Measurements from ENCODE around the gene SIGLEC1.

SIGLEC1 gene

DNA sequence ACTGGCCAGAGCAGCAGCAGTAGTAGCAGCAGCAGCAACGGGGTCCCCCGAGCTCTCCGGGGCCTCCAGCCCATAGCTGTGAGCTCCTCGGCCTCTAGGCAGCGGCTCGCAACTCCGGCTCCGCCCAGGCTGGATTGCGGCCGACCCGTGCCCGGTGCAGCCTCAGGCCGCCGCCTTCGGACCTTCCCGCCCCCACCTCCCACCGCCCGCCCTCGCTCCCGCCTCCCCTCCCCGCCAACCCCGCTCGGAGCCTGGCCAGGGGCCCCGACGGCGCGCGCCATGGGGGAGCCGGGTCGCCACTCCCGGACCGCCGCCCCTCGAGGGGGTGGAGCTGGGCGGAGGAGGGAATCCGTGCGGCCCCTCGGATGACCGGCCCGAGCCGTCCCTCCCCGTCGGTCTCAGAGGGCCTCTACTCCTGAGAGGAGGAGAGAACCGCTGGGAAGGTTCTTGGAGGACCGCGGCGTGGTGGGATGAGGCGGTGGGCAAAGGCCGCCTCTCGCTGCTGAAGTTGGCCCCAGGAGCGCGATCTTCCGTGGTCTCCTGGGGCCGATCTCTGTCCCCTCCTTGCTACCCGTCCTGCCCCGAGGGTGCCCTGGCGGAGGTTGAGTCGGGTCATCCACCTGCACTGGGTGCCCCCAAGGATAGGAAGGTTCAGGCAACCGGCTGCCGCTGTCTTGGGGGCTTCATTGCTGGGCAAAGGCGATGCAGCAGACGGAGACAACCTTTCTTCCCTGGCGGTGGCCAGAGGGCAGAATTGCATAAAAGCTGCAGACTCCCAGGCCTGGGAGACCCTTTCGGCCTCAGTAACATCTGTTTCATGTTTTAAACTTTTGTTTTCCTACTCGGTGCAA lies 30.2 kb downstream of the SIGLEC1 start, which contains the start of gene ADAM33:
ADAM33 (minus strand) TSS at position 80 of the 851 bp plus-strand sequence; CDS start at position 74, 6 bp downstream.
- DNase-seq (ENCODE audit: low read depth), result no peak
- H3K4me3 ChIP-seq (ENCODE audit: low read depth, low read length), result no peak within 1 kb of the TSS
- TF ChIP-seq, protein P1, sequence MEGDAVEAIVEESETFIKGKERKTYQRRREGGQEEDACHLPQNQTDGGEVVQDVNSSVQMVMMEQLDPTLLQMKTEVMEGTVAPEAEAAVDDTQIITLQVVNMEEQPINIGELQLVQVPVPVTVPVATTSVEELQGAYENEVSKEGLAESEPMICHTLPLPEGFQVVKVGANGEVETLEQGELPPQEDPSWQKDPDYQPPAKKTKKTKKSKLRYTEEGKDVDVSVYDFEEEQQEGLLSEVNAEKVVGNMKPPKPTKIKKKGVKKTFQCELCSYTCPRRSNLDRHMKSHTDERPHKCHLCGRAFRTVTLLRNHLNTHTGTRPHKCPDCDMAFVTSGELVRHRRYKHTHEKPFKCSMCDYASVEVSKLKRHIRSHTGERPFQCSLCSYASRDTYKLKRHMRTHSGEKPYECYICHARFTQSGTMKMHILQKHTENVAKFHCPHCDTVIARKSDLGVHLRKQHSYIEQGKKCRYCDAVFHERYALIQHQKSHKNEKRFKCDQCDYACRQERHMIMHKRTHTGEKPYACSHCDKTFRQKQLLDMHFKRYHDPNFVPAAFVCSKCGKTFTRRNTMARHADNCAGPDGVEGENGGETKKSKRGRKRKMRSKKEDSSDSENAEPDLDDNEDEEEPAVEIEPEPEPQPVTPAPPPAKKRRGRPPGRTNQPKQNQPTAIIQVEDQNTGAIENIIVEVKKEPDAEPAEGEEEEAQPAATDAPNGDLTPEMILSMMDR (IDR thresholded peaks at IDR 0.05; ENCODE audit: insufficient read depth, low read depth, low read length, missing control alignments), result no peak

DNA sequence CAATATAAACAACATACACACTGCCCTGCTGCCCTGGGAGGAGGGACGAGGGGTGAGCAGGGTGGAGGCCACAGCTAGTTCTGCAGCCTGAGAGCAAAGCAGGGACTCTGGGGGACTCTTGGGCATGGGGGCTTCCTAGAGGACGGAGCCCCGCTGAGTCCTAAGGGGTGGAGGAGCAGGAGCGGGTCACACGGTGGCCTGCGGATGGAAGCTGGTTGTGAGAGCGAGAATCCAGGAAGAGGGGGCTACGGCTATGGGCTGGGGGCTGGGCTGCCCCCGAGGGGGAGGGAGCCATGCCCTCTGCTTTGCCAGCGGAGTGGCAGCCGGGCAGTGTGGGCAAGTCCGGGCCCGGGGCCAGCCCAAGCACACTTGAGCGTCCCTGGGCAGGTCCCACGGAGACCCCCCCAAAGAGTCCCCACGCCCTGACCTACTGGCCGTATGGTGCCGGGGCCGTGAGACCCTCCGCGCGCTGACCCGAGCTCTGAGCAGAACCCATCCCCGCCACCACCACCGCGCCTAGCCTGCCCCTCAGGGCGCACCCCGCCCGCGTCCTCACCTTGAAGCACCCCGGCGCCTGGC lies 31.0 kb downstream of the SIGLEC1 start:
- no peak for DNase-seq (ENCODE audit: low read depth)
- no peak overlapping the region for H3K4me3 ChIP-seq (ENCODE audit: low read depth, low read length)

DNA sequence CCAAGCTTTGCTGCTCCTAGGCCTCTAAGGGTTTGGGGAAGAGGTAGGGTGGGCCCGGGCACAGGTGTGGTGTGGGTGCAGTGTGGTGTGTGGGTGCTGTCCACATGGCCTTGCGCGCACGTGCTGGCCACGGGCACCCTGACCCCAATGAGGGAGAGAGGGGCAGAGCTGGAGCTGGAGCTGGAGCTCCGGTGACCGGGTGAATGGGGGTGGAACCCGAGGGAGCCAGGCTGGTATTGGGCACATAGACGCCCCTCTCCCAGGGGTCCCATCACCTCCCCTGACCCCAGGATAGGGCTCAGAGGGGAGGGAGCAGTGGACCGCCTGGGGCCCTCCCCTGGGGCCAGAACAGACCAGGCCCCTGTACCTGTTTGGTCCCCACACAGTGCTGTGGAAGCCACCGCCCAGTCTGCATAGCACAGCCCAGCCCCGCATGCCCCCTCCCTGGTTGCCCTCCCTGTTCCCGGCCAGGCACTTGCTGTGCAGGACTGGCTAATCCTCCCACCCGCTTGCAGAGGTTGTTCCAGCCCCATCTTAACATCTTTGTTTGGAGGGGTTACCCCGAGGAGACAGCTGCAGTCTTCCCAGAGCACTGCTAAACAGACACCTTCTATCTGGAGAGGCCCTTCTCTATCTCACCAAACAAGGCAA lies 31.6 kb downstream of the SIGLEC1 start:
- no peak overlapping the region for H3K4me3 ChIP-seq (ENCODE audit: low read depth, low read length)
- DNase-seq (ENCODE audit: low read depth), result no peak

More for the DNA sequence above, 31.0 kb downstream of the SIGLEC1 start:
- TF ChIP-seq, protein P1 (IDR thresholded peaks at IDR 0.05; ENCODE audit: insufficient read depth, low read depth, low read length, missing control alignments), result no peak

DNA sequence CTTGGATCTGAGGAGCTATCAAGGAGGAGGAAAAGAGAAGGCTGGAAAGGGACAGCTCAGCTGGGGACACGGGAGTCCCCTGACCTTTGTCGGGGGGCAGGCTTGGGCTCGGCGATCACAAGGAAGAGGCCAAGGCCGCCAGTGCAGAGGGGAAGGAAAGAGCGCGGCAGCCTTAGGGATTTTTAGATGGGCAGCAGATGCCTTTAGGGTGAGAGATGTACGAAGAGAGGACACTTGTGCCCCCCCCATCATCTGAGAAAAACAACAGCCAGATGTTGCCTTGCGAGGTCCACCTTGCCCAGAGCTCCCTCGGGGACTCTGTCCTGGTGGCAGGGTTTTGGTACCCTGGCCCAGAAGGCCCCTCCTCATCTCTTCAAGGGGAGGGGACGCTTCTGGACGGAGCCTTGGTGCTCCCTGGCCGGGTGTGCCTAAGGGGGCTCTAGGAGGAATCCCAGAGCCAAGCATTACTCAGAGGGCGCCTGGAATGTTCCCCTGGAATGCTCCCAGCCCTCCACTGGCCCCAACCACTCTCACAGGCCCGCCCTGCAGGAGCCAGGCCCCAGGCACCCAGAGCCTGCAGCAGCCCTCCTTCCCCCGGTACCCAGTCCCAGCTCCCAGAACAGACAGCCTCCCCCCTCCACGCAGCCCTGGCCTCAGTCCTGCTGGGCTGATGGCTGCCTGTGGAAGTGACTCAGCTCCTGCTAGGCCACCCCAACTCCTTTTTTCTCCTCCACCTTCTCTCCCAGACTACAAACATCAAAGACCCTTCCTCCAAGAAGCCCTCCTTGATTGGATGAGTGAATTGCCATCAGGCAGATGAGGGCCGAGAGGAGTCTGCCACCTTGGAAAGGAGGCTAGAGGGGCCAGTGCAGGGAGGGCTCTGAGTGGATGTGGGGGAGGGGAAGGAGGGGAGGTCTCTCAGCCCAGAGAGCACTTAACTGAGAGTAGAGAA lies 32.4 kb downstream of the SIGLEC1 start:
- DNase-seq (ENCODE audit: low read depth), result no peak
- TF ChIP-seq, protein P1 (IDR thresholded peaks at IDR 0.05; ENCODE audit: insufficient read depth, low read depth, low read length, missing control alignments), result no peak
- no peak overlapping the region for H3K4me3 ChIP-seq (ENCODE audit: low read depth, low read length)

More for the DNA sequence above, 31.6 kb downstream of the SIGLEC1 start:
- TF ChIP-seq, protein P1 (IDR thresholded peaks at IDR 0.05; ENCODE audit: insufficient read depth, low read depth, low read length, missing control alignments), result no peak

DNA sequence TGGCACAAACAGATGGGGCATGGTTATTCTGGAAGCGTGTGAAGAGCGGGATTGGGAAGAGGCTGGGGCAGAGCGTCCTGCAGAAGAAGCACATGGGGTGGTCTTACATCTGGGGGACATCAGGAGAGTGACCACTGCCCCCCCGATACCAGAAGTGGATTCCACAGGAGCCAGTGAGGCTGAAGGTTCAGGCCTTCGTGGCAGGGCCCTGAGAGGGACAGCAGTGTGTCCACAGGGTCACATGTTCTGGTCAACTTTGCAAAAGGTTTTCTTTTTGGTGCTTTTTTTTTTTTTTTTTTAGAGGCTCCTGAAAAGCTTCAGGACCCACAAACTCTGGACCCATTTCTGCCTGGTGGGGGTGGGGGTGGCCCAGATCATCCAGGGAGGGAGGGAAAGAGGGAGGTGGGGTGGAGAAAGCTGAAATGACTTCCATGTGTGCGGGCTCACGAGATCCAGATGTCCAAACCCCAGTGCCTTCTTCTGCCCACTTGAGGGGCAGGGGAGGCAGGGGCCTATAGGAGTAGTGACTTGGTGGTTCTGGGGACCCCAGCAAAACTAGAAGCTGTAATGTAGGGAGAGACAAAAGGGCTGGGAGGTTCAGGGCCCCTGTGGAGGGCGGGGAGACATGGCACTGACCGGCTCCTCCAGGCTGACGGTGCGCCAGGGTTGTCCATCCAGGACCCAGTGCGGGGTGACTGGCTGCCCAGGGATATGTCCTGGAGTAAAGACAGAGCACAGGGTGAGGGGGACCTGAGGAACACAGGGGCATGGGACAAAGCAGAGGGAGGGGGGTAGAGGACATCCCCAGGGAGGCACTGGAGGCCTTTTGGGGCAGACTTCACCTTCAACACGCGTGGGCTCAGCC lies 33.3 kb downstream of the SIGLEC1 start:
- TF ChIP-seq, protein P1 (IDR thresholded peaks at IDR 0.05; ENCODE audit: insufficient read depth, low read depth, low read length, missing control alignments), result no peak
- DNase-seq (ENCODE audit: low read depth), result no peak
- no peak overlapping the region for H3K4me3 ChIP-seq (ENCODE audit: low read depth, low read length)
